Stimulated activated naive CD4-positive, alpha-beta T cell treated with Interleukin-2 at 50 U/mL for 16 hours (primary cell): ENCODE measurements around the gene KAZALD1.

Experiments used
- DNase-seq: peaks from one replicate; lab custom pipeline; 2025; lab: John Stamatoyannopoulos, UW

Gene KAZALD1

GRCh38 chr10:101047961-101048892, 13.6 kb upstream of the KAZALD1 start:
- no peak for DNase-seq

- peak; percentile 61 for DNase-seq
Measured at GRCh38 chr10:101050208-101051069, 11.3 kb upstream of the KAZALD1 start.

- no peak for DNase-seq
Measured at GRCh38 chr10:101052285-101052684, 9.5 kb upstream of the KAZALD1 start.

GRCh38 chr10:101053516-101053915, 8.3 kb upstream of the KAZALD1 start:
- DNase-seq: no peak

GRCh38 chr10:101054351-101054750, 7.4 kb upstream of the KAZALD1 start:
- DNase-seq: no peak

- no peak for DNase-seq
Measured at GRCh38 chr10:101054876-101055275, 6.9 kb upstream of the KAZALD1 start.

GRCh38 chr10:101055411-101055810, 6.4 kb upstream of the KAZALD1 start:
- DNase-seq: no peak

- DNase-seq: no peak
Measured at GRCh38 chr10:101056365-101057151, 5.2 kb upstream of the KAZALD1 start.

- DNase-seq: peak; percentile 87
Measured at GRCh38 chr10:101060036-101060950, 1.5 kb upstream of the KAZALD1 start.

GRCh38 chr10:101060951-101061623, 702 bp upstream of the KAZALD1 start:
- peak; percentile 87 for DNase-seq

GRCh38 chr10:101062232-101063049, 652 bp downstream of the KAZALD1 start:
- peak; percentile 57 for DNase-seq

GRCh38 chr10:101063050-101063525, 1.3 kb downstream of the KAZALD1 start:
- no peak for DNase-seq

GRCh38 chr10:101063548-101064414, 2.0 kb downstream of the KAZALD1 start:
- no peak for DNase-seq

- no peak for DNase-seq
Measured at GRCh38 chr10:101064415-101065030, 2.7 kb downstream of the KAZALD1 start.

- no peak for DNase-seq
Measured at GRCh38 chr10:101065481-101066145, 3.8 kb downstream of the KAZALD1 start.

GRCh38 chr10:101066146-101066895, 4.5 kb downstream of the KAZALD1 start:
- peak; percentile 18 for DNase-seq
